ENCODE results near the gene PROKR1.
"Not testable (repeated sequence)": the region's sequence is repeated elsewhere in the genome, so short reads cannot be mapped to it uniquely, and the experiment has no call there.

Gene PROKR1

GRCh38 chr2:68659081-68659480 lies 15.7 kb downstream of the PROKR1 start:
- DNase-seq = no peak

GRCh38 chr2:68660658-68661057 lies 17.3 kb downstream of the PROKR1 start:
- no peak for DNase-seq

- DNase-seq = no peak
Observed at GRCh38 chr2:68662466-68662865, 19.1 kb downstream of the PROKR1 start.

- peak; percentile 55 for DNase-seq
Observed at GRCh38 chr2:68663371-68664156, 20.2 kb downstream of the PROKR1 start.

GRCh38 chr2:68667371-68667770 lies 24.0 kb downstream of the PROKR1 start:
- no peak for DNase-seq

GRCh38 chr2:68669651-68670050 lies 26.3 kb downstream of the PROKR1 start:
- no peak for DNase-seq

- no peak for DNase-seq
Observed at GRCh38 chr2:68671961-68672360, 28.6 kb downstream of the PROKR1 start.

GRCh38 chr2:68673631-68674030 lies 30.3 kb downstream of the PROKR1 start:
- DNase-seq = no peak

GRCh38 chr2:68675470-68675869 lies 32.1 kb downstream of the PROKR1 start:
- DNase-seq = no peak

- not testable (repeated sequence) for DNase-seq
Observed at GRCh38 chr2:68677837-68678236, 34.5 kb downstream of the PROKR1 start.

- DNase-seq = not testable (repeated sequence)
Observed at GRCh38 chr2:68679166-68679916, 36.0 kb downstream of the PROKR1 start.

- not testable (repeated sequence) for DNase-seq
Observed at GRCh38 chr2:68679917-68680267, 36.5 kb downstream of the PROKR1 start.

- no peak for DNase-seq
Observed at GRCh38 chr2:68684197-68684596, 40.8 kb downstream of the PROKR1 start.

GRCh38 chr2:68686178-68686577 lies 42.8 kb downstream of the PROKR1 start:
- no peak for DNase-seq

- no peak for DNase-seq
Observed at GRCh38 chr2:68687018-68687417, 43.6 kb downstream of the PROKR1 start.

GRCh38 chr2:68689553-68690537 lies 46.5 kb downstream of the PROKR1 start:
- peak; percentile 48 for DNase-seq

GRCh38 chr2:68690851-68691250 lies 47.5 kb downstream of the PROKR1 start:
- DNase-seq = no peak

GRCh38 chr2:68692511-68692910 lies 49.1 kb downstream of the PROKR1 start:
- no peak for DNase-seq

GRCh38 chr2:68693951-68694350 lies 50.6 kb downstream of the PROKR1 start:
- no peak for DNase-seq

GRCh38 chr2:68695971-68696370 lies 52.6 kb downstream of the PROKR1 start:
- DNase-seq = no peak

GRCh38 chr2:68696554-68696953 lies 53.2 kb downstream of the PROKR1 start:
- no peak for DNase-seq

GRCh38 chr2:68698567-68699377 lies 55.4 kb downstream of the PROKR1 start:
- DNase-seq = no peak

All from stimulated activated CD4-positive, alpha-beta T cell treated with anti-CD3 and anti-CD28 coated beads, Interleukin-15, amount 100 ng/mL, for 24 hours (primary cell).